Upper lobe of left lung (tissue), 6 donors: ENCODE measurements around the gene TMEM150B. TPM values are rescaled to one million over a fixed set of nuclear protein-coding genes. Genes with fewer than 3 reads are reported as not detected.

Experiments used
- ATAC-seq, 2 donors: fragments of 200-7000 bp; cut with Tn5 transposase; one replicate each; pipeline ENCODE4 v1.9.1; 2022; ENCODE audit warnings: mild to moderate bottlenecking in 2 of 2, moderate library complexity in 2 of 2; ENCODE audit not compliant: low FRiP score in 2 of 2
- DNase-seq, 2 donors: peaks; one replicate each; pipeline ENCODE4 v3.0.0-alpha.2; 2019 to 2020
- H3K27ac ChIP-seq, 4 donors: fragments of 200-600 bp; sonication (generic); one replicate each; pipeline ENCODE4 v1.5.1; 2016 to 2019
- H3K27me3 ChIP-seq, 4 donors: fragments of 200-600 bp; sonication (generic); one replicate each; pipeline ENCODE4 v1.5.1; 2017 to 2019
- H3K36me3 ChIP-seq, 4 donors: fragments of 200-600 bp; sonication (generic); one replicate each; pipeline ENCODE4 v1.5.1; 2016 to 2019
- H3K4me1 ChIP-seq, 4 donors: fragments of 200-600 bp; sonication (generic); one replicate each; pipeline ENCODE4 v1.5.1; 2018 to 2019
- H3K4me3 ChIP-seq, 4 donors: fragments of 200-600 bp; sonication (generic); one replicate each; pipeline ENCODE4 v1.5.1; 2017 to 2019; ENCODE audit warnings: mild to moderate bottlenecking in 2 of 4, moderate library complexity in 1 of 4
- H3K9me3 ChIP-seq, 4 donors: fragments of 200-600 bp; sonication (generic); one replicate each; pipeline ENCODE4 v1.5.1; 2018 to 2019
- EP300 ChIP-seq, 4 donors: sonication (generic); formaldehyde crosslinking; IDR thresholded peaks; one replicate each; pipeline ENCODE4 v1.5.1; 2017; ENCODE audit warnings: antibody characterized with exemption in 4 of 4, control low read depth in 2 of 4
- POLR2A ChIP-seq, 4 donors: fragments of 450-650 bp; IDR thresholded peaks; one replicate each; pipeline ENCODE4 v1.5.1; 2016 to 2017; ENCODE audit warnings: antibody characterized with exemption in 4 of 4, mild to moderate bottlenecking in 2 of 4
- POLR2AphosphoS5 ChIP-seq, 2 donors: sonication (generic); formaldehyde crosslinking; IDR thresholded peaks; one replicate each; pipeline ENCODE4 v1.5.1; 2017; ENCODE audit warnings: antibody characterized with exemption in 2 of 2
- WGBS, 2 donors: methylation state at CpG; one replicate each; pipeline ENCODE4 v1.1.5; 2017 to 2018; 5-methylcytosine and 5-hydroxymethylcytosine counted together
- total RNA-seq, 6 donors: library from RNA; depleted of rRNA in 4 of 6; stranded (reverse); fragments of >200 nt in 4 of 6; gene quantifications; one replicate each; pipeline versions ENCODE4 v1.1.0 to v1.2.1, GENCODE V29; 2016 to 2021
- TF ChIP-seq, protein P1 (sequence below), 6 experiments: fragments of 450-650 bp in 4 of 6; fragments of 200-600 bp in 2 of 6; sonication (generic) in 2 of 6; IDR thresholded peaks; one replicate each; pipeline ENCODE4 v1.5.1; 2016 to 2019; ENCODE audit warnings: antibody characterized with exemption in 6 of 6
- donor health status: DM: no; HTN: no; CAD: no; lungs with moderate emphysema.
- donor health status: DM: no; HTN: yes; CAD: no; lungs with severe emphysema.

Gene TMEM150B
- total RNA-seq, 6 donors from 2014 or later: 8.2 to 67.7 (median 29.7) TPM

GRCh38 chr19:55300886-55301458, 24.2 kb downstream of the TMEM150B start:
- Histone ChIP-seq H3K4me1 (peaks cover 0 to 11% (median 10%) of the 10 kb centered on the region in 4 donors), H3K27ac (no peak overlapping the region), H3K36me3 (no peaks in the 10 kb centered on the region), H3K9me3 (no peaks in the 10 kb centered on the region), H3K27me3 (no peaks in the 10 kb centered on the region), H3K4me3 (no peak overlapping the region)
- WGBS, 2 donors: 70 to 80% methylated on average over 14 to 15 of the region's 15 CpGs
- TF ChIP-seq, protein P1, sequence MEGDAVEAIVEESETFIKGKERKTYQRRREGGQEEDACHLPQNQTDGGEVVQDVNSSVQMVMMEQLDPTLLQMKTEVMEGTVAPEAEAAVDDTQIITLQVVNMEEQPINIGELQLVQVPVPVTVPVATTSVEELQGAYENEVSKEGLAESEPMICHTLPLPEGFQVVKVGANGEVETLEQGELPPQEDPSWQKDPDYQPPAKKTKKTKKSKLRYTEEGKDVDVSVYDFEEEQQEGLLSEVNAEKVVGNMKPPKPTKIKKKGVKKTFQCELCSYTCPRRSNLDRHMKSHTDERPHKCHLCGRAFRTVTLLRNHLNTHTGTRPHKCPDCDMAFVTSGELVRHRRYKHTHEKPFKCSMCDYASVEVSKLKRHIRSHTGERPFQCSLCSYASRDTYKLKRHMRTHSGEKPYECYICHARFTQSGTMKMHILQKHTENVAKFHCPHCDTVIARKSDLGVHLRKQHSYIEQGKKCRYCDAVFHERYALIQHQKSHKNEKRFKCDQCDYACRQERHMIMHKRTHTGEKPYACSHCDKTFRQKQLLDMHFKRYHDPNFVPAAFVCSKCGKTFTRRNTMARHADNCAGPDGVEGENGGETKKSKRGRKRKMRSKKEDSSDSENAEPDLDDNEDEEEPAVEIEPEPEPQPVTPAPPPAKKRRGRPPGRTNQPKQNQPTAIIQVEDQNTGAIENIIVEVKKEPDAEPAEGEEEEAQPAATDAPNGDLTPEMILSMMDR (IDR thresholded peaks at IDR 0.05): no peak
- TF ChIP-seq POLR2A (IDR thresholded peaks at IDR 0.05) (no peak), POLR2AphosphoS5 (IDR thresholded peaks at IDR 0.05) (no peak), EP300 (IDR thresholded peaks at IDR 0.05) (no peak)
- DNase-seq (no peak), ATAC-seq (no peak)

DNA sequence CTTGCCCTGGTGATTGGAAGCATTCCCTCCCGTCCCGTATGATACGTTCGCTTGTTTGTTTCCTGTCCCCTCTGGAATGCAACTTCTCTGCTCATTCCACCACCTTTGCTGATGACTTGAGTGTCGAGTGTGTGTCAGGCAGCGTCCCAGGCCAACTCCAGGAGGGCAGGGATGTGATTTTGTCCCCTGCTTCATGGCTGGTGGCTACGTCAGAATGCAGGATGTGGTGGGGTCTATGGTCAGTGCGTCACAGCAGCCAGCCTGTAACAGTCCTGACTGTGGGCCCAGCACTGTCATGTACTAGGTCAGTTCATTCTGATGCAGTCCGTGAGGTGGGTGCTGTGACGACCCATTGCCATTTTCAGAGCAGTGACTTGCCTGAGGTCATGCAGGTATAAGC, 25.1 kb downstream of the TMEM150B start:
- WGBS, 2 donors: 86 to 91% methylated on average over 8 to 10 of the region's 10 CpGs
- Histone ChIP-seq H3K4me1 (peaks cover 0 to 11% (median 10%) of the 10 kb centered on the region in 4 donors), H3K4me3 (no peak overlapping the region), H3K27me3 (no peaks in the 10 kb centered on the region), H3K27ac (no peak overlapping the region), H3K36me3 (no peaks in the 10 kb centered on the region), H3K9me3 (no peaks in the 10 kb centered on the region)
- TF ChIP-seq POLR2A (IDR thresholded peaks at IDR 0.05) (no peak), POLR2AphosphoS5 (IDR thresholded peaks at IDR 0.05) (no peak), EP300 (IDR thresholded peaks at IDR 0.05) (no peak)
- TF ChIP-seq, protein P1 (IDR thresholded peaks at IDR 0.05): no peak
- ATAC-seq (no peak), DNase-seq (no peak)

GRCh38 chr19:55297267-55297666, 27.9 kb downstream of the TMEM150B start:
- H3K4me3 ChIP-seq: no peak overlapping the region
- H3K27me3 ChIP-seq: no peaks in the 10 kb centered on the region
- no peak for TF ChIP-seq EP300 (IDR thresholded peaks at IDR 0.05)
- H3K27ac ChIP-seq: no peak overlapping the region
- no peak for ATAC-seq
- 87 to 88% methylated on average over 8 to 10 of the region's 10 CpGs for WGBS, 2 donors
- H3K4me1 ChIP-seq: peaks cover 0 to 11% (median 10%) of the 10 kb centered on the region in 4 donors
- no peaks in the 10 kb centered on the region for H3K36me3 ChIP-seq
- H3K9me3 ChIP-seq: no peaks in the 10 kb centered on the region
- DNase-seq: no peak

- Histone ChIP-seq H3K36me3 (no peaks in the 10 kb centered on the region), H3K27ac (no peak overlapping the region), H3K4me1 (peaks cover 0 to 4% (median 0%) of the 10 kb centered on the region in 4 donors), H3K9me3 (no peaks in the 10 kb centered on the region), H3K27me3 (peaks cover 0 to 4% (median under 1%) of the 10 kb centered on the region in 4 donors), H3K4me3 (no peak overlapping the region)
- TF ChIP-seq POLR2AphosphoS5 (IDR thresholded peaks at IDR 0.05) (no peak), EP300 (IDR thresholded peaks at IDR 0.05) (no peak), POLR2A (IDR thresholded peaks at IDR 0.05) (no peak)
- TF ChIP-seq, protein P1 (IDR thresholded peaks at IDR 0.05): no peak
- DNase-seq: no peak
- 90 to 98% methylated on average over 6 to 9 of the region's 9 CpGs for WGBS, 2 donors
- no peak for ATAC-seq
Measured at GRCh38 chr19:55289117-55289796, 35.9 kb downstream of the TMEM150B start.

GRCh38 chr19:55287361-55288079, 37.6 kb downstream of the TMEM150B start:
- DNase-seq: no peak

More at GRCh38 chr19:55287361-55288079, 37.6 kb downstream of the TMEM150B start:
- Histone ChIP-seq H3K4me1 (peaks cover 0 to 10% (median 2%) of the 10 kb centered on the region in 4 donors), H3K4me3 (no peak overlapping the region), H3K27ac (no peak overlapping the region), H3K9me3 (no peaks in the 10 kb centered on the region), H3K36me3 (no peaks in the 10 kb centered on the region), H3K27me3 (peaks cover 0 to 12% (median 4%) of the 10 kb centered on the region in 4 donors)
- TF ChIP-seq POLR2A (IDR thresholded peaks at IDR 0.05): no peak
- no peak for TF ChIP-seq EP300 (IDR thresholded peaks at IDR 0.05)
- no peak for TF ChIP-seq POLR2AphosphoS5 (IDR thresholded peaks at IDR 0.05)
- TF ChIP-seq, protein P1 (IDR thresholded peaks at IDR 0.05): no peak
- no peak for ATAC-seq
- WGBS, 2 donors: 91 to 93% methylated on average over 7 to 20 of the region's 21 CpGs
